Hepatocyte (in vitro differentiated cells): ENCODE results near the gene EPHA5. TPM values are rescaled to one million over a fixed set of nuclear protein-coding genes. Genes with fewer than 3 reads are reported as not detected.

Experiments
- DNase-seq: peaks from one replicate; pipeline ENCODE4 v3.0.0-alpha.2; 2016; ENCODE audit warnings: low spot score
- H2AFZ ChIP-seq: fragments of 200-600 bp; sonication (generic); 2 replicates; pipeline ENCODE4 v1.6.0; 2016; ENCODE audit warnings: antibody characterized with exemption, mild to moderate bottlenecking
- H3K27ac ChIP-seq: fragments of 200-600 bp; sonication (generic); 2 replicates; pipeline ENCODE4 v1.5.1; 2016; ENCODE audit warnings: mild to moderate bottlenecking
- H3K27me3 ChIP-seq: fragments of 200-600 bp; sonication (generic); 2 replicates; pipeline ENCODE4 v1.6.1; 2016
- H3K36me3 ChIP-seq: fragments of 200-600 bp; sonication (generic); replicated peaks from 2 replicates; pipeline ENCODE4 v1.5.1; 2016; ENCODE audit warnings: low read depth; ENCODE audit not compliant: insufficient read depth
- H3K4me1 ChIP-seq: fragments of 200-600 bp; sonication (generic); 2 replicates; pipeline ENCODE4 v1.5.1; 2016; ENCODE audit warnings: mild to moderate bottlenecking, moderate library complexity; ENCODE audit not compliant: insufficient read depth
- H3K4me2 ChIP-seq: fragments of 200-600 bp; sonication (generic); 2 replicates; pipeline ENCODE4 v1.6.0; 2016
- H3K4me3 ChIP-seq: fragments of 200-600 bp; sonication (generic); 2 replicates; pipeline ENCODE4 v1.5.1; 2016; ENCODE audit warnings: mild to moderate bottlenecking
- H3K79me2 ChIP-seq: fragments of 200-600 bp; sonication (generic); 2 replicates; pipeline ENCODE4 v1.6.0; 2017; ENCODE audit warnings: mild to moderate bottlenecking
- H3K9me2 ChIP-seq: fragments of 200-600 bp; sonication (generic); replicated peaks from 2 replicates; pipeline ENCODE4 v1.6.0; 2017; ENCODE audit warnings: mild to moderate bottlenecking; ENCODE audit not compliant: insufficient read depth
- H3K9me3 ChIP-seq: fragments of 200-600 bp; sonication (generic); 2 replicates; pipeline ENCODE4 v1.5.1; 2016; ENCODE audit warnings: low read depth, mild to moderate bottlenecking
- H4K20me1 ChIP-seq: fragments of 200-600 bp; sonication (generic); 2 replicates; pipeline ENCODE4 v1.6.0; 2016; ENCODE audit warnings: mild to moderate bottlenecking; ENCODE audit not compliant: insufficient read depth, poor library complexity, severe bottlenecking
- EZH2 ChIP-seq: fragments of 200-600 bp; sonication (generic); IDR thresholded peaks from 2 replicates; pipeline ENCODE4 v1.6.1; 2016; ENCODE audit warnings: antibody characterized with exemption, mild to moderate bottlenecking, borderline replicate concordance
- EZH2phosphoT487 ChIP-seq: fragments of 200-600 bp; sonication (generic); IDR thresholded peaks from one replicate; pipeline ENCODE4 v1.6.1; 2018; ENCODE audit warnings: antibody characterized with exemption, mild to moderate bottlenecking, low read depth, moderate library complexity; ENCODE audit not compliant: unreplicated experiment, severe bottlenecking
- WGBS: methylation state at CpG from one replicate; pipeline ENCODE4 v1.1.6; 2016; ENCODE audit warnings: low lambda C conversion rate; ENCODE audit errors: missing lambda C conversion rate; 5-methylcytosine and 5-hydroxymethylcytosine counted together
- polyA plus RNA-seq: library from polyadenylated mRNA; unstranded; fragments of >200 nt; fragmentation: Nextera tagmentation; extraction: Ambion mirVana; gene quantifications from 2 replicates; pipeline ENCODE4 v1.2.1, GENCODE V29; 2016
- total RNA-seq: library from RNA; depleted of rRNA; stranded (reverse); fragments of >200 nt; gene quantifications from 2 replicates; pipeline ENCODE4 v1.2.3, GENCODE V29; 2014
- TF ChIP-seq, protein P1 (sequence below): fragments of 200-600 bp; sonication (generic); IDR thresholded peaks from 2 replicates; pipeline ENCODE4 v1.5.1; 2016; ENCODE audit warnings: antibody characterized with exemption, mild to moderate bottlenecking; ENCODE audit not compliant: poor library complexity

EPHA5 gene
- total and polyA plus RNA-seq, 2 experiments from 2014 or later: 0.05 to 0.63 TPM

DNA sequence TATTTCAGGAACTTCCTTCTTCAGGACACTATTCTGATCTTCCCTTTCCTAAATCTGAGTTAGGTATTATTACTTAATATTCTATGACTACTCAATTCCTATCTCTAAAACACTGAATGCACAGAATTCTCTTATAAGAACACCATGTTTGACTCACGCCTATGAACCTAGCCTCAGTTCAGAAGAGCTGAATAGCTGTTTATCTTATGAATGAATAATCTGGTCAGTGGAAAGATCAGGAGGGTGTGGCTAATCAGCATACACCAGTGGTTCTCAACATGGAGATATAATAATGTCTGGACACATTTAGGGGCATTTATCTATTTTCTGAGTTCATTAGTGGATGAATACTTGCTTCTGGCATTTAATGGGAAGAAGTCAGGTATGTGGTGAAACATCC is 24.2 kb downstream of the EPHA5 start:
- Histone ChIP-seq H3K27me3 (no peaks in the 10 kb centered on the region), H3K4me3 (no peak overlapping the region), H2AFZ (no peak overlapping the region), H3K27ac (no peak overlapping the region), H3K9me2 (no peaks in the 10 kb centered on the region), H3K9me3 (no peaks in the 10 kb centered on the region), H3K4me1 (no peaks in the 10 kb centered on the region), H3K36me3 (no peaks in the 10 kb centered on the region), H4K20me1 (no peaks in the 10 kb centered on the region), H3K4me2 (no peak overlapping the region), H3K79me2 (no peaks in the 10 kb centered on the region)
- no peak for TF ChIP-seq EZH2
- TF ChIP-seq, protein P1, sequence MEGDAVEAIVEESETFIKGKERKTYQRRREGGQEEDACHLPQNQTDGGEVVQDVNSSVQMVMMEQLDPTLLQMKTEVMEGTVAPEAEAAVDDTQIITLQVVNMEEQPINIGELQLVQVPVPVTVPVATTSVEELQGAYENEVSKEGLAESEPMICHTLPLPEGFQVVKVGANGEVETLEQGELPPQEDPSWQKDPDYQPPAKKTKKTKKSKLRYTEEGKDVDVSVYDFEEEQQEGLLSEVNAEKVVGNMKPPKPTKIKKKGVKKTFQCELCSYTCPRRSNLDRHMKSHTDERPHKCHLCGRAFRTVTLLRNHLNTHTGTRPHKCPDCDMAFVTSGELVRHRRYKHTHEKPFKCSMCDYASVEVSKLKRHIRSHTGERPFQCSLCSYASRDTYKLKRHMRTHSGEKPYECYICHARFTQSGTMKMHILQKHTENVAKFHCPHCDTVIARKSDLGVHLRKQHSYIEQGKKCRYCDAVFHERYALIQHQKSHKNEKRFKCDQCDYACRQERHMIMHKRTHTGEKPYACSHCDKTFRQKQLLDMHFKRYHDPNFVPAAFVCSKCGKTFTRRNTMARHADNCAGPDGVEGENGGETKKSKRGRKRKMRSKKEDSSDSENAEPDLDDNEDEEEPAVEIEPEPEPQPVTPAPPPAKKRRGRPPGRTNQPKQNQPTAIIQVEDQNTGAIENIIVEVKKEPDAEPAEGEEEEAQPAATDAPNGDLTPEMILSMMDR: no peak
- no peak for DNase-seq
- 93% methylated on average over 1 of the region's 1 CpG for WGBS

DNA sequence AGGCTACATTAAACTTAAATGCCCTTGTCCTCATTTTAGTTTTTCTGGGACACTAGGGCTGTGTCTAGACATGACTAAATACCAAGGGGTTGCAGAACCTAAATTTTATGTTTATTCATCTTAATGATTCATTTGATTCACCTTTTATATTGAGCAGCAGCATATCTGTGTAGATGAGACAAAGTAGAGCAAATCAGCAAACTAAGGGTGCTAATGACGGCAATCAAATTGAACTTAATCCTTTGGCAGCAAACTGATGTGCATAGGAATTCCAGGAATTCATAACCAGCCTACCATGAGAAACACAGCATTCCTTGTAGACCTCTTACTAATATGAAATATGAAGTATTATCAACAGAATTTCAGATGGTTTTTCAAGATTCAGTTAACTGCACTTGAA is 25.1 kb downstream of the EPHA5 start:
- Histone ChIP-seq H4K20me1 (no peaks in the 10 kb centered on the region), H3K9me2 (no peaks in the 10 kb centered on the region), H3K27ac (no peak overlapping the region), H3K9me3 (no peaks in the 10 kb centered on the region), H3K4me2 (no peak overlapping the region), H3K4me1 (no peaks in the 10 kb centered on the region), H3K27me3 (no peaks in the 10 kb centered on the region), H3K4me3 (no peak overlapping the region), H3K79me2 (no peaks in the 10 kb centered on the region), H2AFZ (no peak overlapping the region), H3K36me3 (no peaks in the 10 kb centered on the region)
- 58% methylated on average over 1 of the region's 1 CpG for WGBS
- no peak for TF ChIP-seq EZH2
- no peak for TF ChIP-seq EZH2phosphoT487
- TF ChIP-seq, protein P1: no peak
- DNase-seq: no peak

DNA sequence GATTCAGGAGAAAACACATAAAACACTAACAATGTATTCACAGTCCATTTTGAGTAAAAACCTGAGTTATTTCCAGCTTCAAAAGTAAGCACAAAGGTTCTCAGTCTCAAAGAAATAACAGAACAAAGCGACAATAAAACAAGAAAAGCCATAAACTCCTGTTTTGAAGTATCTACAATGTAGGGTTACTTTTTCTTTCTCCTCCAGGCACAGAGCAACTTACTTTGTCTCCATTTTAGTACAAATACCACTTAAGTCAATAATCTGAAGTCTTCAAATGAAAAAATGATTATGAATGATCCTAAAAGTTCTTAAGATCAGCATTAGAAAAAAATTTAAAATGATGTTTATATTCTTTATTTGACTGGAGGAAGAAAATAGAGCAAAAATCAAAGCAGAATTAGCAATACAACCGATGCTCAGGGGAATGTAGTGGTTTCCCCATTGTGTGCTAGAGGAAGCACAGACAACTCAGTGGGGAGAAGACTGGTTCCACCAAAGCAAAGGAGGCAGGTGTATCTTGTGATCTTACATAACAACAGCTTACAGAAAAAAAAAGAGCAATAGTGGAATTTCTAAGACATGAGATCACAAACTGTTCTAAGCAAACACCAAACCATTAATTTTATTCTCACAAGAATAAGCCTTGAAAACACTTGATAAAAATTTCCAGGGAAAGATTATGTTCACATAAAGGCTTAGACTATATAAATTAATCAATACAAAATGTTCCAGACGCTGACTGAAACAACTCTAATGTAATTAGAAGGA is 35.1 kb downstream of the EPHA5 start:
- Histone ChIP-seq H2AFZ (no peak overlapping the region), H3K27me3 (no peaks in the 10 kb centered on the region), H3K4me2 (no peak overlapping the region), H3K79me2 (no peaks in the 10 kb centered on the region), H3K4me1 (no peaks in the 10 kb centered on the region), H3K9me3 (no peaks in the 10 kb centered on the region), H3K4me3 (no peak overlapping the region), H3K9me2 (no peaks in the 10 kb centered on the region), H4K20me1 (no peaks in the 10 kb centered on the region), H3K36me3 (no peaks in the 10 kb centered on the region), H3K27ac (no peak overlapping the region)
- 61% methylated on average over 3 of the region's 3 CpGs for WGBS
- TF ChIP-seq, protein P1: no peak
- TF ChIP-seq EZH2phosphoT487 (no peak), EZH2 (no peak)
- DNase-seq: no peak

DNA sequence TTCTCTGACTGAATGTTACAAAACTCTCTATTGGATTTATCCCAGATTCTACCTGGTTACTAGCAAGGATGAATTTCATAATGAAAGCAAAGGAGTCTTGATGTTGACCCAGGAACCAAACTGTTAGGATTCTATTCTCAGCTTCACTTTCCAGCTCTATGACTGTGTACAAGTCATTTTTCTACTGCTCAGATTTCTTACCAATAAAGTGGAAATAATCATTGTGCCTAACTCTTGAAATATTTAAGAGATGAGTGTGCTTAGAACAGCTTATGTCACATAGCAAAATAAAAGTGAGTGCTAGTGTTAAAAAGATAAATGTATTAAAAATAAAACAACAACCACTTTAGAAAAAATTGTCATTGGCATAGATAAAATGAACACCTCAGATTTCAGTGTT is 45.6 kb downstream of the EPHA5 start:
- no peaks in the 10 kb centered on the region for H3K79me2 ChIP-seq
- H3K9me3 ChIP-seq: no peaks in the 10 kb centered on the region
- no peaks in the 10 kb centered on the region for H3K27me3 ChIP-seq
- no peaks in the 10 kb centered on the region for H3K4me1 ChIP-seq
- H4K20me1 ChIP-seq: no peaks in the 10 kb centered on the region
- no peak for DNase-seq
- no peaks in the 10 kb centered on the region for H3K9me2 ChIP-seq
- no peaks in the 10 kb centered on the region for H3K36me3 ChIP-seq
- H2AFZ ChIP-seq: no peak overlapping the region
- H3K27ac ChIP-seq: no peak overlapping the region
- no peak overlapping the region for H3K4me3 ChIP-seq
- no peak overlapping the region for H3K4me2 ChIP-seq
- no peak for TF ChIP-seq EZH2phosphoT487
- TF ChIP-seq EZH2: no peak
- TF ChIP-seq, protein P1: no peak
